Adrenal gland (tissue), 12 donors: ENCODE measurements around the gene MAML1. TPM values are rescaled to one million over a fixed set of nuclear protein-coding genes. Genes with fewer than 3 reads are reported as not detected.
A peak's percentile ranks its signal among the peaks of the same experiment; 100 is the strongest.

Source experiments
- DNase-seq, 7 donors: peaks; one replicate each; pipeline ENCODE4 v3.0.0-alpha.2; 2019 to 2020
- H3K27ac ChIP-seq, 5 donors: fragments of 200-600 bp; sonication (generic) in 4 of 5; 1 replicate in 3 of 5; 2 replicates in 2 of 5; pipeline versions ENCODE4 v1.5.1 to v1.8.0; 2016 to 2020; ENCODE audit warnings: mild to moderate bottlenecking in 1 of 5
- H3K27me3 ChIP-seq: fragments of 200-600 bp; 2 replicates; pipeline ENCODE4 v1.8.0; 2021
- H3K36me3 ChIP-seq, 2 donors: fragments of 200-600 bp; replicated peaks in 1 of 2; 1 replicate in 1 of 2; 2 replicates in 1 of 2; pipeline versions ENCODE4 v1.5.1 to v1.8.0; 2018 to 2022
- H3K4me1 ChIP-seq, 2 donors: fragments of 200-600 bp; replicated peaks in 1 of 2; 1 replicate in 1 of 2; 2 replicates in 1 of 2; pipeline versions ENCODE4 v1.5.1 to v1.8.0; 2018 to 2021
- H3K4me3 ChIP-seq, 4 donors: fragments of 200-600 bp; sonication (generic) in 3 of 4; one replicate each; pipeline ENCODE4 v1.5.1; 2016 to 2018
- H3K9me3 ChIP-seq, 3 donors: fragments of 200-600 bp; sonication (generic) in 1 of 3; replicated peaks in 1 of 3; 1 replicate in 2 of 3; 2 replicates in 1 of 3; pipeline versions ENCODE4 v1.5.1 to v1.8.0; 2016 to 2021
- CTCF ChIP-seq, 6 experiments: fragments of 450-650 bp in 4 of 6; fragments of 200-600 bp in 2 of 6; sonication (generic) in 1 of 6; IDR thresholded peaks; 1 replicate in 5 of 6; 2 replicates in 1 of 6; pipeline versions ENCODE4 v1.5.1 to v1.8.0; 2016 to 2021; ENCODE audit warnings: antibody characterized with exemption in 6 of 6, mild to moderate bottlenecking in 2 of 6, moderate library complexity in 1 of 6
- POLR2A ChIP-seq, 2 donors: fragments of 450-650 bp; IDR thresholded peaks; one replicate each; pipeline ENCODE4 v1.6.1; 2017; ENCODE audit warnings: antibody characterized with exemption in 2 of 2, mild to moderate bottlenecking in 2 of 2, moderate library complexity in 1 of 2
- WGBS, 4 donors: extraction: QIAGEN DNeasy Blood & Tissue Kit in 2 of 4; methylation state at CpG; one replicate each; pipeline versions ENCODE4 v1.1.5 to v1.1.7; 2013 to 2017; 5-methylcytosine and 5-hydroxymethylcytosine counted together
- intact Hi-C, 2 donors: fragments of 100-400 bp; cut with DNase I; formaldehyde crosslinking; loops; one replicate each; pipeline versions ENCODE4 v1.14.1 to v1.15.0; 2022 to 2023
- microRNA counts, 2 donors: library from miRNA; unstranded; fragments of <30 nt; microRNA quantifications; one replicate each; lab custom pipeline; 2016
- microRNA-seq, 3 donors: library from miRNA; unstranded; fragments of <30 nt; microRNA quantifications; one replicate each; pipeline ENCODE4, GENCODE V29; 2017 to 2020
- polyA plus RNA-seq, 3 donors: library from polyadenylated mRNA; stranded (reverse); fragments of 200-250 nt in 2 of 3; fragments of 350-450 nt in 1 of 3; fragmentation: Illumina TruSeq in 1 of 3; extraction: RNeasy Lipid Tissue Mini Kit (QIAGEN cat#74804) in 1 of 3; gene quantifications; one replicate each; pipeline ENCODE4 v1.2.3, GENCODE V29; 2013 to 2014
- small RNA-seq, 2 donors: library from RNA; depleted of rRNA; stranded (forward); fragments of <200 nt; gene quantifications; one replicate each; pipeline ENCODE3, GENCODE V24; 2016
- total RNA-seq, 9 donors: library from RNA; depleted of rRNA in 4 of 9; stranded (reverse); fragments of >200 nt in 4 of 9; fragments of 120-200 nt in 1 of 9; fragmentation: NEBNext Ultra II Directional in 1 of 9; extraction: Animal tissue kit (Norgen Biotek cat#: 25700) in 1 of 9; gene quantifications; one replicate each; pipeline versions ENCODE4 v1.1.0 to v1.2.4, GENCODE V29; 2013 to 2023
- donor health status: healthy with polysubstance abuse.
- donor health status: Bipolar disorder and iron deficiency.
- donor health status: DM: yes; HTN: yes; CAD: no.
- donor health status: DM: no; HTN: no; CAD: no.
- donor health status: DM: no; HTN: no; CAD: no.
- donor health status: DM: yes; HTN: yes; CAD: no.

Gene MAML1
- total and polyA plus RNA-seq, 12 donors, result 7.3 to 70.7 (median 29.2) TPM

GRCh38 chr5:179823937-179824744 is 91.5 kb downstream of the MAML1 start:
- WGBS, 4 donors, result 53 to 61% (median 58%) methylated on average over 7 to 22 of the region's 22 CpGs
- intact Hi-C loops, result loop anchor here in 1 of 2 donors (10.0 kb wide), 1 partner anchor 81 kb away; the partner anchor contains the start of gene TBC1D9B
- no peaks in the 10 kb centered on the region for H3K27me3 ChIP-seq
- peak in 3 of 7 donors; percentile 3 to 39 (median 19) for DNase-seq
- TF ChIP-seq CTCF (IDR thresholded peaks at IDR 0.05), result no peak
- no peak for TF ChIP-seq POLR2A (IDR thresholded peaks at IDR 0.05)
- H3K9me3 ChIP-seq, result no peaks in the 10 kb centered on the region
- H3K27ac ChIP-seq, result peak overlapping the region in 3 of 5 donors; percentile 1 to 100 (median 11)
- H3K36me3 ChIP-seq, result peaks cover 0 to 69% of the 10 kb centered on the region in 2 donors
- H3K4me3 ChIP-seq, result peak overlapping the region in 1 of 4 donors; percentile 99
- H3K4me1 ChIP-seq, result peaks cover 51 to 76% of the 10 kb centered on the region in 2 donors

GRCh38 chr5:179824745-179825112 is 92.1 kb downstream of the MAML1 start:
- Histone ChIP-seq H3K9me3 (no peaks in the 10 kb centered on the region), H3K4me1 (peaks cover 45 to 70% of the 10 kb centered on the region in 2 donors), H3K27me3 (no peaks in the 10 kb centered on the region), H3K36me3 (peaks cover 0 to 75% of the 10 kb centered on the region in 2 donors), H3K27ac (peak overlapping the region in 2 of 5 donors; percentile 1 to 47), H3K4me3 (peak overlapping the region in 1 of 4 donors; percentile 99)
- intact Hi-C loops, result loop anchor here in 1 of 2 donors (10.0 kb wide), 1 partner anchor 80 kb away; the partner anchor contains the start of gene TBC1D9B
- DNase-seq, result peak in 2 of 7 donors; percentile 29 to 37
- TF ChIP-seq POLR2A (IDR thresholded peaks at IDR 0.05) (no peak), CTCF (IDR thresholded peaks at IDR 0.05) (no peak)
- WGBS, 4 donors, result 50 to 64% (median 53%) methylated on average over 3 of the region's 3 CpGs

GRCh38 chr5:179825655-179826182 is 93.1 kb downstream of the MAML1 start:
- no peak overlapping the region for H3K4me3 ChIP-seq
- TF ChIP-seq CTCF (IDR thresholded peaks at IDR 0.05) (peak in 3 of 6 experiments; percentile 15 to 24 (median 20)), POLR2A (IDR thresholded peaks at IDR 0.05) (peak in 1 of 2 donors; percentile 11)
- intact Hi-C loops, result loop anchor here in 1 of 2 donors (10.0 kb wide), 1 partner anchor 79 kb away; the partner anchor contains the start of gene TBC1D9B
- no peaks in the 10 kb centered on the region for H3K9me3 ChIP-seq
- peaks cover 37 to 63% of the 10 kb centered on the region in 2 donors for H3K4me1 ChIP-seq
- H3K36me3 ChIP-seq, result peaks cover 0 to 85% of the 10 kb centered on the region in 2 donors
- DNase-seq, result peak in 4 of 7 donors; percentile 51 to 61 (median 54)
- no peaks in the 10 kb centered on the region for H3K27me3 ChIP-seq
- peak overlapping the region in 1 of 5 donors; percentile 6 for H3K27ac ChIP-seq
- WGBS, 4 donors, result 70 to 87% (median 71%) methylated on average over 11 to 13 of the region's 13 CpGs

MicroRNA genes within 50 kb of the gene (microRNA counts, 767-probe panel; counts per million panel counts)
- 0 counts per million in 2 donors for microRNA hsa-miR-1229 (lab: Ali Mortazavi, UCI)

Small RNA genes within 50 kb of the gene (microRNA-seq; reads per million reads assigned to microRNA genes)
- gene MIR1229, result 4.5 to 14.2 (median 9.5) reads per million in 3 donors

Small RNA genes within 50 kb of the gene (small RNA-seq; reads per million reads assigned to genes)
- 0 reads per million in 2 donors for gene MIR1229

Other genes with a start within 250 kb of the MAML1 start
- gene RUFY1, start 182.3 kb upstream of the MAML1 start, total RNA-seq, result 10 to 100 TPM; 43.7 to 70.6 (median 55.0) TPM
- 10 to 100 TPM; 50.1 to 83.9 (median 59.2) TPM for gene RUFY1, start 182.3 kb upstream of the MAML1 start, polyA plus RNA-seq
- gene HNRNPH1, start 109.2 kb upstream of the MAML1 start, total RNA-seq, result 100 to 1,000 TPM; 131 to 635 (median 350) TPM
- gene HNRNPH1, start 109.2 kb upstream of the MAML1 start, polyA plus RNA-seq, result 100 to 1,000 TPM; 284 to 516 (median 357) TPM
- gene CBY3, start 51.8 kb upstream of the MAML1 start, total RNA-seq, result under 1 TPM in 1 of 9 donors, not detected in 8; 0.11 TPM
- gene CBY3, start 51.8 kb upstream of the MAML1 start, polyA plus RNA-seq, result under 1 TPM in 1 of 3 donors, not detected in 2; 0.10 TPM
- 1,000 to 10,000 TPM in 1 of 9 donors, 100 to 1,000 TPM in 8; 217 to 1,022 (median 396) TPM for gene CANX, start 33.9 kb upstream of the MAML1 start, total RNA-seq
- 100 to 1,000 TPM in 1 of 3 donors, 10 to 100 TPM in 2; 80.0 to 992 (median 88.0) TPM for gene CANX, start 33.9 kb upstream of the MAML1 start, polyA plus RNA-seq
- gene LTC4S, start 61.2 kb downstream of the MAML1 start, total RNA-seq, result 100 to 1,000 TPM in 1 of 9 donors, 10 to 100 TPM in 7, 1 to 10 TPM in 1; 4.8 to 205 (median 20.9) TPM
- 10 to 100 TPM in 2 of 3 donors, not detected in 1; 24.1 to 44.4 TPM for gene LTC4S, start 61.2 kb downstream of the MAML1 start, polyA plus RNA-seq
- gene MGAT4B, start 74.0 kb downstream of the MAML1 start, total RNA-seq, result 100 to 1,000 TPM in 7 of 9 donors, 10 to 100 TPM in 2; 88.6 to 242 (median 215) TPM
- 100 to 1,000 TPM in 2 of 3 donors, 10 to 100 TPM in 1; 80.5 to 192 (median 122) TPM for gene MGAT4B, start 74.0 kb downstream of the MAML1 start, polyA plus RNA-seq
- gene SQSTM1, start 88.1 kb downstream of the MAML1 start, total RNA-seq, result 1,000 to 10,000 TPM in 3 of 9 donors, 100 to 1,000 TPM in 6; 453 to 2,312 (median 868) TPM
- 100 to 1,000 TPM; 258 to 312 (median 292) TPM for gene SQSTM1, start 88.1 kb downstream of the MAML1 start, polyA plus RNA-seq
- gene MRNIP, start 126.0 kb downstream of the MAML1 start, total RNA-seq, result 10 to 100 TPM; 14.7 to 46.5 (median 31.1) TPM
- gene MRNIP, start 126.0 kb downstream of the MAML1 start, polyA plus RNA-seq, result 100 to 1,000 TPM in 2 of 3 donors, 10 to 100 TPM in 1; 12.3 to 129 (median 104) TPM
- gene TBC1D9B, start 175.1 kb downstream of the MAML1 start, total RNA-seq, result 100 to 1,000 TPM in 7 of 9 donors, 10 to 100 TPM in 2; 30.7 to 192 (median 159) TPM
- gene TBC1D9B, start 175.1 kb downstream of the MAML1 start, polyA plus RNA-seq, result 100 to 1,000 TPM in 1 of 3 donors, 10 to 100 TPM in 2; 80.9 to 127 (median 87.0) TPM